Iris pigment epithelial cell (primary cell): ENCODE data around the gene CHD9NB.
"Not testable (repeated sequence)": the region's sequence is repeated elsewhere in the genome, so short reads cannot be mapped to it uniquely, and the experiment has no call there.

Experiments
- DNase-seq: peaks from one replicate; pipeline ENCODE4 v3.0.0-alpha.2; 2011; ENCODE audit warnings: low read depth

CHD9NB gene

DNA sequence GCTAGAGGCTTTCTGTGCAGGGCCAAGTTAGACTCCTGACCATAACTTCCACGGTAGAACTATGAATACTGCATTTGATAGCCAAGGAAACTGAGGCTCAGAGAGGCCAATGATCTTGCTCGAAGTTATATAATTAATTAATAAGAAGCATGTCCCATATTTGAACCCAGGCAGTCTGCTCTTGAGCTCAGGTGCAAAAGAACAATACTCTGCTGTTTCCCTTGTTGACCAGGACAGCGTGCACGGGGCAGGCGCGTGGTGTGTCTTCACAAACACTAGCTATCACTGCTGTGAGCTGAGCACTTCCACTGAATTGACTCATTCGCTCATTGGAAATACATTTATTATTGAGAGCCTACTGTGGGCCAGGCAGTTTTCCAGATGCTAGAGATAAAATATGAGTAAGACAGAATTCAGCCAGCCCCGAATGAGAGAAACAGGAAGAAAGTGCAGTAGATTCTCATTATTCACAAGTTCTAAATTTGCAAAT is 3.7 kb upstream of the CHD9NB start:
- DNase-seq: peak; percentile 81

DNA sequence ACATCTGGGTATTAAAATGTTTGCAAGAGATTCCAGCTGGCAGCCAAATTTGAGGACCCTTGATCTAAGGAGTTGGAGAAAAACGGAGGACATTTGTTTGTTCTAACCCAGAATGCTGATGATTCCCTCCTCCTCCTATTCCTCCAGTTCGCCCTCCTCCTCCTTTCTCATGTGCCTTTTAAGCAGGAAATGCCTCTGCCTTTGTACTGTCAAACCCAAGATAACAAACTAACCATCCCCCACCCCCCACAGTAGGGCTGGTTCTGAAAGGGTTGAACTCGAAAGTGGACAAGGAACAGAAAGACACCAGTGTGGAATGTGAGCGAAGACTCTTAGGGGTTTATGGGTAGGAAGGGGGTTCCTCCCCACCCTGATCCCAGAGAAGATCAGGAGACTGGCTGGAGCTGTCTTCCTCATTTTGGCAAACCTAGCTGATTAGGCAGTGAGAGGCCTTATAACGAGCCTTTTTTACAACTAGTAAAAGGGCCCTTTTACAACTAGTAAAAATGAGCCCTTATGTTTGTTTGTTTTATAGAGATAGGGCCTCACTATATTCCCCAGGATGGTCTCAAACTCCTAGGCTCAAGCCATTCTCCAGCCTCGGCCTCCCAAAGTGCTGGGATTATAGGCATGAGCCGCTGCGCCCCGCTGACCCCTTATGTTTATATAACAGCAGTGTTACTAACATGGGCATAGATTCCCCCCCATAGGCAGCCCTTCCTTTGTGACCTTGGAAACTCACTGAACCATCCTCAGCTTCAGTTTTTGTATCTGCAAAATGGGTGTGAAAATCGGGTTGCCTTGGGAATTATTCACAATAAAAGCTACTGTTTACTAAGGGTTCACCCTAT is 3.1 kb upstream of the CHD9NB start:
- DNase-seq: peak; percentile 80

DNA sequence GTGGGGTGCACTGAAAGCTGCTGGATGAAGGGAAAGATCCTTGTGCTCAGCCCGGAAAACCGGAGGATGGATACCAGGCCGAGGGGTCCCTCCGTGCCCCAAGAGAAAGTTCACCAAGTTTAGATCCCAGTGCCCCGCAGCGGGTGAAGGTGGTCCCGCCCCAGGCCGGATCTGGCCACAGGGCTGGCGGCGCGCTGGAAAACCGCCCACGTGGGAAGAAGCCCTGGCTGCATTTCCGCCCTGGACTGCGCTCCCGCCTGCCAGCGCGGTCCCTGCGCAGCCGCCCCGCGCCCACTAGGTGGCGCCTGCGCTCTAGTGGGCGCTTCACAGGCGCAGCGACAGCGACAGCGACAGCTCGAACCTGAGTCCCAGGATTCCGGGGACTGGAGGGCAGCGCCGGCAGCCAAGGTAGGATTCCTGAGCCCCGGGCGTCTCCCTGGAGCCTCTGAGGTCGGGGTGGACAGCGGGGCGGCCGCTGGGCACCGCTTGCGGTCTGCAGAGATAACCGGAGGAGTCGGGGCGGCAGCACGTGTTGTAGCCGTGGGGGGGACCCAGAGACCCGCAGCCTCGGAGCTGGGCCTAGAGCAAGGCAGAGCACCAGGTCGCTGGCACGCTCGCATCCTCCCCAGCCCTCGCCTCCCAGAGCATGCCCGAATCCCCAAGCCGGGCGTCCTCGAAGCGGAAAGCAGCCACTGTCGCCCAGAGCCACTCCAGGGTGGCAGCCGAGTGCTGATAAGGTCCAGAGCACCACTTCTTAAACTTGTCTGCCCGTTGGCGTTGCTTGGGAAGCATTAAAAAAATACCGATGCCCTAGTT is 2.2 kb upstream of the CHD9NB start, which contains the start of gene CHD9:
Gene CHD9 (plus strand): TSS at position 322 of the 816 bp plus-strand sequence. CDS start 101,099 bp downstream, outside the sequence.
- peak; percentile 75 for DNase-seq

DNA sequence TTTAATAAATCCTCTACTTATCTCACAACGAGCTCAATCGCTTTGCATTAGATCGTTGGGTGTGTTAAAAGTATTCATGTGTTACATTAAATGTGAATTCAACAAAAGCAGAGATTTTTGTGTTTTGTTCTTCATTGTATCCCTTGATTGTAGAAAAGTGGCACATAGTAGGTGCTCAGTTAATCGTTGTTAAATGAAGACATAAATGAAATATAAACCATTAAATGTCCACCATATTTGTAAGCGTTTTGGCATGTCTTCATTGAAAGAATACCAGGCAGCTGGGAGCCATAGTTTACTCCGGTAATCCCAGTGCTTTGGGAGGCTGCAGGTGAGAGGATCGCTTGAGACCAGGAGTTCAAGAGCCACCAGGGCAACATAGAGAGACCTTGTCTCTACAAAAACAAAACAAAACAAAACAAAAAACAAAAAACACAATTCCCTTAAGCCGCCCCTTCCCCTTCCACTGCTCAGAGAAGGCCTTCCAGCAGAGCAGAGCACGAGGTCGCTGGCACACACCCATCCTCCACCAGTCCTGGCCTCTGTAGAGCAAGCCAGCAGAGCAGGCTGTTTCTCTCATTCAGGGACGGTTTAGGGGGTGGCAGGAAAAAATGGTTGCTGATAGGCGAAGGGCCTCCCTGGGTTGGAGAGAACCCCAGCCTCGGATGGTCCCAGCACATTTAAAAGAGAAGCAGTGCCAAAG is 1.4 kb upstream of the CHD9NB start:
- no peak for DNase-seq

DNA sequence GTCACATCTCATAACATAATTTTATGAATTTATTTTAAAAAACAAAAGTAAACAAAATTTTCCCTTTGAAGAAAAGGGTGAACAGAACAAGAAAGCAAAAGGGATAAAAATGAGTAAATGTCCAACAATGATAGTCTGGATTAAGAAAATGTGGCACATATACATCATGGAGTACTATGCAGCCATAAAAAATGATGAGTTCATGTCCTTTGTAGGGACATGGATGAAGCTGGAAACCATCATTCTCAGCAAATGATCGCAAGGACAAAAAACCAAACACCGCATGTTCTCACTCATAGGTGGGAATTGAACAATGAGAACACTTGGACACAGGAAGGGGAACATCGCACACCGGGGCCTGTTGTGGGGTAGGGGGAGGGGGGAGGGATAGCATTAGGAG is 1.4 kb downstream of the CHD9NB start:
- not testable (repeated sequence) for DNase-seq

DNA sequence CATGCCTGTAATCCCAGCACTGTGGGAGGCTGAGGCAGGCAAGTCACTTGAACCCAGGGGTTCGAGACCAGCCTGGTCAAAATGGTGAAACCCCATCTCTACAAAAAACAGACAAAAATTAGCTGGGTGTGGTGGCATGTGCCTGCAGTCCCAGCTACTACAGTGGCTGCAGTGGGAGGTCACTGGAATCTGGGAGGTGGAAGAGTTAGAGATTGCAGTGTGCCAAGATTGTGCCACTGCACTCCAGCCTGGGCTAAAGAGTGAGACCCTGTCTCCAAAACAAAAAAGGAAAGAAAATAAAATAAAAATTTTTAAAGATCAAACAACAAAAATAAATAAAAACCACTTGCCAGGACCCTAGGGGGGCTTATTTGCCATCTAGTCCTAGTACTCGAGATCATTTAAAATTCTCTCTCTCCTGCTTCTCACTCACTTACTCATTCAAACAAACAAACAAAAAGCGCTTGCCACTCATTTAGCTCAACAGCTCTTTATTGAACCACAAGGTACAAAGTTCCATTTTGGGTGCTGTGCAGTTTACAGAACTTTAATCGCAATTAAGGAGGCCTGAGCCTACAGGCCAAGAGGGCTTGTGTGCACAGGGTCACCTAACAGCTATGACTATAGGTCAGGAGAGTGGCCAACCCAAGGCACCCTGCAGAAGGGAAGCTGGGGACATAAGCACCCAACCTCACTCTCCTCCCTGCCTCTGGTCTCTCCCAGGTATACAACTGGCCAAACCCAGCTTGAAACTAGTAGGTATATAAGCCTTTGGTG is 4.4 kb downstream of the CHD9NB start:
- no peak for DNase-seq

DNA sequence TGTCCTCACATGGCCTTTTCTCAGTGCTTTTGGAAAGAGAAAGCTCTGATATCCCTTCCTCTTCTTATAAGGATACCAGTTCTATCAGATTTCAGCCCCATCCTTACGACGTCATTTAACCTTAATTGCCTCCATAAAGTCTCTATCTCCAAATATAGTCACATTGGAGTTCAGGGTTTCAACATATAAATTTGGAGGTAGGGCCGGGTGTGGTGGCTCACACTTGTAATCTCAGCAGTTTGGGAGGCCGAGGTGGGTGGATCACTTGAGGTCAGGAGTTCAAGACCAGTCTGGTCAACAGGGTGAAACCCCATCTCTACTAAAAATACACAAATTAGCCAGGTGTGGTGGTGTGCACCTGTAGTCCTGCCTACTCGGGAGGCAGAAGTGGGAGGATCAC is 5.2 kb downstream of the CHD9NB start:
- DNase-seq: not testable (repeated sequence)

DNA sequence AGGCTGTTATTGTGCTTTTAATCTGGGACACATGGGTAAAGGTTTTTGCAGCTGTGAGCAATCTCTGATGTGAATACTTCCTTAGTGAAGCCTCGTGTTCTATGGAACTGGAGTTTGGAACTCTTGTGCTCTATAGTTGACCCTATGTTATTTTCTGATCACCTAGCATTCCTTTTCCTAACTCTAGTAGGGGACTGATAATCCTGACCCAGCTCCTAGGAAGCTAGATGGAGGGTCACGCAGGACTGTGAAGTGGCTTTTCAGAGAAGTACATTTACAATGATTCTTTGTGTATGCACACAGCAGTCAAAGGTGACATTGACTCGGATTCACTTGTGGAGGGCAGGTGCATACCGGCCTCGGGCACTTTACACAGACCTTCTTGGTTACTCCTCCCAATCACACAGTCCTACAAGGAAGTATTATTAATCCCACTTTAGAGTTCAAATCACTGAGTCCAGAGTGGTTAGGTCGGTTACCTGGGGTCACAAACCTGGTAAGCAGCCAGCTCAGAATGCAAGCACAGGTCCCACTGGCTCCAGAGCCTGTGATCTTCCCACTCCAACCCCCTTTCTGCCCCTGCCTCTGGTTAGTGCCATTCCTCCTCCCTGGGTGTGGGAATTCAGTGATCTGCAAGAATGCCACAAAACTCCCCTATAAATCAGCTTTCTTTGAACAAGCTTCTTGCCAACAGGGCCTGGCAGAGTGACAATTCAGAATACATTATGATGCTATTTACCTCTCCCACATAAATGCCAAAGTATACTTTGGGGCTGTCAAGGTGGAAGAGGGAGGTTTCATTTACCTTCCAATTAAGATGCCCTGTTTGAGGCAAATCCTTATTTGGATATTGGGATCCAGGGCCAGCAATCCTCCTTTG is 7.1 kb downstream of the CHD9NB start:
- DNase-seq: no peak

DNA sequence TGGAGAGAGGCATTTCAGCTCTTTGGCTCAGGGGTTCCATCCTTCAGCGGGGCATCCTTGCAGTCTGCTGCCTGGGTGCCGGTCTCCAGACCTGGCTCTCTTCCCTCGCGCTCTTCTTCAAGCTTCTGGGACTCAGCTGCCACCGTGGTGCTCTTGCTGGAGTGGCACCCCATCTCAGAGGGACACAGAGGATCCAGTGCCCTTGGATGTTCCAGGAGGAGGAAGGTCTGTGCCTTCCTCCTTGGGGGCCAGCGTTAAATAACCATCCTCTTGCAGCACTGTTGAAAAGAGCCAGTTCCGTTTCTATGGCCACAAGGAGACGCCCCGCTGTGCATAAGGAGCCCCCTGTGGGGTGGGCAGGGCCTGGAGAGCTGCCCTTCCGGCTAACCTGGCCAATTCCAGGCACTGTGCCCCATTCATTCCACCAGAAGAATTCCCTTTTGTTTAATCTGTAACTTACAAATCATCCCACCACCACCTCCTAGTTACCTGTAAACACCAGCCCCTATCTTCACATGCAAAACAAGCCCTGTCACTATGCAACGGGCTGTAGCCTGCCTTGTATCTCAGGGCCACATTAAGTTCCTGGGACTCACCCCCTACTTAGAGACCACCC is 8.6 kb downstream of the CHD9NB start:
- no peak for DNase-seq

DNA sequence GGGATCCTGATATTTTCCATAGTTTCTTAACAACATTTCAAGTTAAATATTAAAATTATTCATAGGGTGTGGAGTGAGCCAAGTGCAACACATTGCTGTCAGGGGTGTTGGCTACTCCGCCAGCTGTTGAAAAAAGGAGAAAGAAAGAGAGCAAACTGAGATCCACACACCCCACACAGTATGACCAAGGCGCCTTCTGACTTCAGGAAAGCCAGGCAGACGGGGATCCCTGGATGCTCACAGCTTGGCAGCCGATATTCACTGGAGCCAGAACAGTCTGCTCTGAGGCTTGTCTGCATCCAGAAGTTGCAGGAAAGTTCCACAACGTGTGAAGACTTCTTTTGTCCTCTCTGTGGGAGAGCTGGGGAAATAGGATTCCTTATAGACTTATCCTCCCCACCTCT is 9.3 kb downstream of the CHD9NB start:
- no peak for DNase-seq

DNA sequence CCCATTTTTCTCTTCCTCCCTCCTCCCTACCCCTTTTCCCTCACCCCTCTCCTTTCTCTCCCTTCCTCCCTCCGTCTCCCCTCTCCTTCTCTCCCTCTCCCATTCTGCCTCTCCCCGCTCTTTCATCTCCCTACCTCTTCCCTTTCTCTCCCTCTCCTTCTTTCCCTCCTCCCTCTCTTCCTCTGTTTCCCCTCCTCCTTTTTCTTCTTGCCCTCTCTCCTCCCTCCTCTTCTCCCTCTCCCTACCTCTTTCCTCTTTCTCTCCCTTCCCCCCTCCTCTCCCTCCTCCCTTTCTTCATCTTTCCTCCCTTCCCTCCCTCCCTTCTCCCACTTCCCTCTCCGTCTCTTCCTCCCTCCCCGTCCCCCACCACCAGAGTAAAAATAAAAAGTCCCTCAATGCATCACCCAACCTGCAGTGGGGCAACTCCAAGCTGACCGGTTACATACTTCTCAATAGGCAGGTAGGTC is 10.4 kb downstream of the CHD9NB start:
- DNase-seq: no peak

DNA sequence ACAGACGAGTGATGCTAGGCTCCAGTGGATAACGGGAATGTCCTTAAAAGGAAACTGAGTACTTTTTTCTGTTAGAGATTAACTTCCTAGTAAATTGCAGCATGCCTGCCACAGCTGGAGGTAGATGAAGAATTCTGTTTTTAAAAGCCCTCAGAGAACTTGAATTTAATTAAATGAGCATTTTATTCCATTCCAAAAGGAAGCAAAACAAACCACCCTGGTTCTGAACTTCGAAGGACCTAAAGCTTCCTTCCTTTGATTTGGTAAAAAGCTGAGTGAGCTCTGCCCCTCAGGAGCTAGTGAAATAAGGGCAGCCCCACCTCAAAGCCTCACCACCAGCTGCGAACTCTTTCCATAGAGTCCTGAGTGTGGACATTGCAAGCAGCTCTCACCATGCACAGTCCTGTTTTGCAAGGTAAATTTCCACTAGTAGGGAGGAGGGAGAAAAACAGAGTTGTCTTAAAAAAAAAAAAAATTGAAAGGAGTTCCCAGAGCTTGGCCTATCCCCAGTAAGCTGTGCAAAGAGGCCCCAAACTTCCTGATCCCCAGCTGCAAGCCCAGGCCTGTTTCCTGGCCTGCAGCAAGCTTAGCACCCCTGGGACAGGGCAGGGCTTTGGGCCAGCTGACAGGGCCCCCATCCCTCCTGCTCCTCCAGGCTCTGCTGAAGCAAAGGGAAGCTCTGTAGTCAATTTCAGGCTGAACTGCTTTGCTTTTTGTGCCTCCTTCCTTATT is 11.2 kb downstream of the CHD9NB start:
- peak; percentile 31 for DNase-seq

DNA sequence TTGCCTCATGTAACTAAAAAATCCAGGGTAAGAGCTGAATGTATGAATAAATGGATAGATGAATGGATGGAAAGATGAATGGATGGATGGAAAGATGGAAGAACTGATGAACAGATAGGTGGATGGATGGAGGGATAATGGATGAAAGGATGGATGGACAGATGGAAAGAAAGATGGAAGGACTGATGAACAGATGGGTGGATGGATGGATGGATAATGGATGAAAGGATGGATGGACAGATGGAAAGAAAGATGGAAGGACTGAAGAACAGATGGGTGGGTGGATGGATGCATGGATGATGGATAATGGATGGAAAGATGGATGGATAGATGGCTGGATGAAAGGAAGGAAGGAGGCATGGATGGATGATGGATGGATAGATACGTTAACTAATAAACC is 11.9 kb downstream of the CHD9NB start:
- no peak for DNase-seq

DNA sequence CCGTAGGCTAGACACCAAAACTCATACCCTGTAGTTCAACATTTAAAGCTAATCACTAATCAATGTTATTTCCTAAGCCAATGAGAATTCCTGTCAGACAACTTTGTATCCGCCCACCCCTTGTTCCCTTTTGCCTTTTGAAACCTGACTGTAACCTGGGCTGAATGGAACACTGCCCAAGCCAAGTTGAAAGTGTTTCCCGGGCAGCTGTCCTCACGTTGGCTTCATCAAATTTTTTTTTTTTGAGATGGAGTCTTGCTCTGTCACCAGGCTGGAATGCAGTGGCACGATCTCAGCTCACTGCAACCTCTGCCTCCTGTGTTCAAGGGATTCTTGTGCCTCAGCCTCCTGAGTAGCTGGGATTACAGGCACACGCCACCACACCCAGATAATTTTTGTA is 16.0 kb downstream of the CHD9NB start:
- not testable (repeated sequence) for DNase-seq

DNA sequence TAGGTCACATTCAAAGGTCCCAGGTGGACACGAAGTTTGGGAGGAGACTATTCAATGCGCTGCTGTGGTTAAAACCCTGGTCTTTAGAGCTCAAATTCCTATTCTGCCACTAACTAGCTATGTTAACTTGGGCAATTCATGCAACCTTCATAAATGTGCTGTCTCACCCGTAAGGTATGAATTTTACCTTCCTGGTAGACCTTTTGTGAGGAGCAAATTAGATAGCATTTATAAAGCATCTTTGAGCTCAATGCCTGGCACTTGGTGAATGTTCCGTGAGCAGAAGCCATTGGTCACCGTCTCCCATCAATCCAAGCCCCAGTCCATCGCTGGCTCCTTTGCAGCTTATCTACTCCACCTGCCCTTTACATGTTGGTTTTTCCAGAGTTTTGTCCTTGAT is 16.6 kb downstream of the CHD9NB start:
- no peak for DNase-seq

DNA sequence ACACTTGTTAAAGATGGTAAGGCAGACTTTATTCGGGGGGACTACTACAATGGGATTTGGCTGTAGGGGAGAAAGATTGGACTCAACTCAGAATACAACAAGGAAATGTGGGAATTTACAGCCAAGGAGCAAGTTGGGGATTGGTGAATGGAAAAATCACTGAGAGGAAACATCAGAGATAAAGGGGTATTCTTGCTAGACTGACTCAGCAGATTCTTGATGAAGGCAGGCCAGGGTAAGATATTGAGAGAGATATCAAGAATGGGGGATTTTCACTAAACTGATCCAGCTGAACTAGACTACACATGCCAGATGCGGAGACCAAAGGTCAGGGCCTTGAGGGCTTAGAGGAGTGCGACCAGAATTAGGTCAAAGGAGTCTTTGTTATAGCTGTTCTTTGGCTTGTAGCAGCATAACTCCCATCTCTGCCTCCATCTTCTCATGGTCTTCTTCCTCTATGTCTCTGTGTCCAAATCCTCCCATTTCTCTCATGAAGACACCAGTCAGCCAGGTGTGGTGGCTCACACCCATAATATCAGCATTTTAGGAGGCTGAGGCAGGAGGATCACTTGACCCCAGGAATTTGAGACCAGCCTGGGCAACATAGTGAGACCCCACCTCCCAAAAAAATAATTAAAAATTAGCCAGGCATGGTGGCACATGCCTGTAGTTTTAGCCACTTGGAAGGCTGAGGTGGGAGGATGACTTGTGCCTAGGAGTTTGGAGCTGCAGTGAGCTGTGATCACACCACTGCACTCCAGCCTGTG is 17.3 kb downstream of the CHD9NB start:
- DNase-seq: no peak

DNA sequence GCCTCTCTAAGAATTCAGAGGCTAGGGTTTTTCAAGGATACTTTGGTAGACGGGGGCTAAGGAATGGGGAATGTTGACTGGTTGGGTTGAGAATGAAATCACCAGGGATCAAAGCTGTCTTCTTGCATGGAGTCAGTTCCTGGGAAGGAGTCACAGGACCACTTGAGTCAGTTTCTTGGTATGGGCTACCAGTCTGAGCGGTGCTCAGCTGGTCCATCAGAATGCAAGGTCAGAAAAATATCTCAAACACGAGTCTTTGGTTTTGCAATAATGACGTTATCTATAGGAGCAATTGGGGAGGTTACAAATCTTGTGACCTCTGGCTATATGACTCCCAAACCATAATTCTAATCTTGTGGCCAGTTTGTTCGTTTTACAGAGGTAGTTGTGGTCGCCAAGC is 18.4 kb downstream of the CHD9NB start:
- peak; percentile 29 for DNase-seq

DNA sequence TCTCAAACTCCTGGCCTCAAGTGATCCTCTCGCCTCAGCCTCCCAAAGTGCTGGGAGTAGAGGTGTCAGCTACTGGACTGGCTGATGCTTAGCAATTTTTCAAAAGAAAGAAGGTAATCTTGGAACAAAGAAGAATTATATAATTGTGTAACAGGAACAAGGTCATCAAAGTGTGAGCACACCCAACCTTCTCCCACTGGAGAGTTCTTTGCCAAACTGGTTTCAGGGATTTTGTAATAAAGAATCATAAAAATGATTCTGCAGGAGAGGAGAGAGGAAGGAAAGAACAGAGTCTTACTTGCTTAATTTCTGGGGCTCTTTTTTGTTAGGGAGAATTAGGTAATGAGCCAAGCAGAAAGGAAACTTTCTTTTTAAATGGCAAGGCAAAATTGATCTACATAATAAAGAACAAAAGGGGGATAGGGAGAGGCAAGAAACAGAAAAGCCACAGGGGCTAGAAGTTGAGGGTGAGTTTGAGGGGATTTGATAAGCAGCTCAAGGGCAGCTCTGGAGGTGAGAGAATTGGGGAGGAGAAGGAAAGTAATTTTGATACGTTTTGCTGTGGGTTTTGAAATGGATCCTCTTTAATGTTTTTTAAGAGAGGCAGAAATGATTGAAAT is 21.3 kb downstream of the CHD9NB start:
- DNase-seq: no peak
